GM19324 (cell line): Measurements from ENCODE around the gene PITRM1.
"Not testable (repeated sequence)": the region's sequence is repeated elsewhere in the genome, so short reads cannot be mapped to it uniquely, and the experiment has no call there.

Experiments used
- ATAC-seq: cut with Tn5 transposase; IDR thresholded peaks from one replicate; pipeline ENCODE4 v1.9.1; 2021; ENCODE audit warnings: mild to moderate bottlenecking, moderate library complexity; ENCODE audit not compliant: unreplicated experiment, low FRiP score

The PITRM1 gene, protein sequence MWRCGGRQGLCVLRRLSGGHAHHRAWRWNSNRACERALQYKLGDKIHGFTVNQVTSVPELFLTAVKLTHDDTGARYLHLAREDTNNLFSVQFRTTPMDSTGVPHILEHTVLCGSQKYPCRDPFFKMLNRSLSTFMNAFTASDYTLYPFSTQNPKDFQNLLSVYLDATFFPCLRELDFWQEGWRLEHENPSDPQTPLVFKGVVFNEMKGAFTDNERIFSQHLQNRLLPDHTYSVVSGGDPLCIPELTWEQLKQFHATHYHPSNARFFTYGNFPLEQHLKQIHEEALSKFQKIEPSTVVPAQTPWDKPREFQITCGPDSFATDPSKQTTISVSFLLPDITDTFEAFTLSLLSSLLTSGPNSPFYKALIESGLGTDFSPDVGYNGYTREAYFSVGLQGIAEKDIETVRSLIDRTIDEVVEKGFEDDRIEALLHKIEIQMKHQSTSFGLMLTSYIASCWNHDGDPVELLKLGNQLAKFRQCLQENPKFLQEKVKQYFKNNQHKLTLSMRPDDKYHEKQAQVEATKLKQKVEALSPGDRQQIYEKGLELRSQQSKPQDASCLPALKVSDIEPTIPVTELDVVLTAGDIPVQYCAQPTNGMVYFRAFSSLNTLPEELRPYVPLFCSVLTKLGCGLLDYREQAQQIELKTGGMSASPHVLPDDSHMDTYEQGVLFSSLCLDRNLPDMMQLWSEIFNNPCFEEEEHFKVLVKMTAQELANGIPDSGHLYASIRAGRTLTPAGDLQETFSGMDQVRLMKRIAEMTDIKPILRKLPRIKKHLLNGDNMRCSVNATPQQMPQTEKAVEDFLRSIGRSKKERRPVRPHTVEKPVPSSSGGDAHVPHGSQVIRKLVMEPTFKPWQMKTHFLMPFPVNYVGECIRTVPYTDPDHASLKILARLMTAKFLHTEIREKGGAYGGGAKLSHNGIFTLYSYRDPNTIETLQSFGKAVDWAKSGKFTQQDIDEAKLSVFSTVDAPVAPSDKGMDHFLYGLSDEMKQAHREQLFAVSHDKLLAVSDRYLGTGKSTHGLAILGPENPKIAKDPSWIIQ

DNA sequence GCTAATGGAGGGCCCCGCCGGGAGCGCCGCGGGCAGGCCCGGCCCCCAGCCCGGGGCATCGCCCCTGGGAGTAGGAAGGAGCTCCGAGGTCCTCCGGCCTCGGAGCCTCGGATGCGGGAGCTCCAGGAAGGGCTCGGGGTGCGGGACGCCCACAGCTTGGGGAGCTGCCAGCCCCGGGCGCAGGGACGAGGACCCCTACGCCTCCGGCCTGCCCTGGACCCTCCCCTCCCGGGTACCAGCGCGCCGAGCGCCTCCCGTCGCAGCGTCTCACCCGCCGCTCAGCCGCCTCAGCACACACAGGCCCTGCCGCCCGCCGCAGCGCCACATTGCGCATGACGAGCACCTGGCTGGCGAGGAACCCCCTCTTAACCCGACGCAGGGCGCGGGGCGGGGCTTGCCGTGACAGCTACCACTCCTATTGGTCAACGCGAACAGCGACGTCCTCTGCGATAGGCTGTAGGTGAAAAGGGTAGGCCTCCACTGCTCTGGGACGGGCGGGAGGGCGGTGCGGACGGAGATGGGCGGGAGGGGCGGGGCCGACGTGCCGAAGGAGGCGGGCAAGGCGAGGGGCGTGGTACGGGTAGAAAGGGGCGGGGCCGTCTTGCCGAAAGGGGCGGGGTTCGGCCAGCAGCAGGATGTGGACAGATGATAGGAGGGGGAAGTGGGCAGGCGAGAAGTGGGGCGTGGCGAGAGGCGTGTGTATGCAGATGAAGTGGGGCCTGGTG is at the start of gene PITRM1:
Gene PITRM1, minus strand, starts transcription at position 337 of the 725 bp plus-strand sequence. Its CDS starts 10 bp downstream, at position 327.
- peak; percentile 98 for ATAC-seq

- ATAC-seq = no peak
These were observed 49.5 kb upstream of the PITRM1 start for GRCh38 chr10:3222068-3222467.

DNA sequence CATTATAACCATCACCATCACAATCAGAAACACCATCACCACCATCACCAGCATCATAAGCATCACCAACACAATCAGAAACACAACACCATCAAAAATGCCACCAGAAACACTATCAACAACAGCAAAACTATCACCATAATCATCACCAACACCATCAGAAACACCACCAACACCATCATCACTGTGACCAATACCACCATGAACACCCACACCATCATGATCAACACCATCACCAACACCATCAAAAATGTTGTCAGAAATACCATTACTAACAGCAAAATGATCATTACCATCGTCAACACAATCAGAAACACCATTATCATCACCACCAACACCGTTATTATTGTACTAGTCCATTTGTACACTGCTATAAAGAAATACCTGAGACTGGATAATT is 49.0 kb upstream of the PITRM1 start:
- not testable (repeated sequence) for ATAC-seq

GRCh38 chr10:3220853-3221252 is 48.3 kb upstream of the PITRM1 start:
- no peak for ATAC-seq

- not testable (repeated sequence) for ATAC-seq
These were observed 46.5 kb upstream of the PITRM1 start for GRCh38 chr10:3219021-3219628.

DNA sequence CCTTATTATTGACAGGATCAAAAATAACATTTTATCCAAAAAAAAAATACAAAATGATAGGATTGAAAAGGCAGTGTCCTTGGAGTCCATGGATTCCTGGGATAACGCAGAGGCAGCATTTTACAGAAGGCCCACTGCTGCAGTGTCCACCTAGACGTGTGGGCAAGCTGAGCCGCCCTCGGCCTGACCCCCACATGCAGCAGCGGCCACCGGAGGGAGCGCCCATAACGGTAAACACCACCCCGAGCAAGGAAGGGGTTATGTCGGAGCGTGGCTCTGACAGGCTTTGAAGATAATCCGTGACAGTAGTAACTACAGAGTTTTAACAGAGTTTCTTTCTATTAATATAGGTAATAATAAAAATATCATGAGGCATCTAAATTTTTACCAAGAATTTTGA is 45.3 kb upstream of the PITRM1 start:
- ATAC-seq = no peak

DNA sequence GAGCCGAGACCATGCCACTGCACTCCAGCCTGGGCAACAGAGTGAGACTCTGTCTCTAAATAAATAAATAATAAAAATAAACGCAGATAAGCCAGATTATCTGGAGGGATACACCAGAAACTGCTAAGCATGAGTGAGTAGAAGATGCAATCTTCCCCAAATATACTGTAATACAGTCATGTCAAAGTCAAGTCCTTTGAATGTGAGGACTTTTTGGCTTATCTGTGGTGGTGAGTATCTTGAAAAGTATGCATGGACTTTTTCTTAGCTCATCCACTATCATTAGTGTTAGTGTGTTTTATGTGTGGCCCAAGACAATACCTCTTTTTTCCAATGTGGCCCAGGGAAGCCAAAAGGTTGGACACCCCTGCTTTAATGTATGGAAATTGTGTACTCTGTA is 44.7 kb upstream of the PITRM1 start:
- no peak for ATAC-seq

DNA sequence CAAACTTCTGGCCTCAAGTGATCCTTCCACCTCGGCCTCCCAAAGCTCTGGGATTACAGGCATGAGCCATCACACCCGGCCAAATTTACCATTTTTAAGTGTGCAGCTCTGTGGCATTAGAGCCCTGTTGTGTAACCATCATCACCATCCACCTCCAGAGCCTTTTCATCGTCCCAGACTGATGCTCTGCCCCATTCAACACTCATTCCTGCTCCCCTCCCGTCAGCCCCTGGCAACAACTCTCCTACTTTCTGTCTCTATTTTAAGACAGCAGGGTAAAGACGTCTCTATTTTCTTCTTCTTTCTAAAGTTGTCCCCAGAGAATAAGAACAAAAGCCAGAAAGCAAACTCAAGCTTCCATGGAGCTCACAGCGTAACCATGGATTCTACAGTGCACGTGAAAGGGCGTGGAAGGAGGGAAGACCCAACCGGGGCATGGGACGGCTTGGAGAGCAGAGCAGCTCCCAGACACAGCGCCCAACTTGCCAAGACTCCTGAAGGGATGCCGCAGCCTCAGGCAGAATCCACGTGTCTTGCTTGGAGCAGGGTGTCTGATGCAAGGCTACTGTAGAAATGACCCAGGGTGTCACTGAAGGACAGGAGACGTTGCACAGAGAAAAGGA is 42.7 kb upstream of the PITRM1 start:
- ATAC-seq = no peak

GRCh38 chr10:3213758-3214515 is 41.4 kb upstream of the PITRM1 start:
- no peak for ATAC-seq

- no peak for ATAC-seq
These were observed 40.6 kb upstream of the PITRM1 start for GRCh38 chr10:3213208-3213607.

DNA sequence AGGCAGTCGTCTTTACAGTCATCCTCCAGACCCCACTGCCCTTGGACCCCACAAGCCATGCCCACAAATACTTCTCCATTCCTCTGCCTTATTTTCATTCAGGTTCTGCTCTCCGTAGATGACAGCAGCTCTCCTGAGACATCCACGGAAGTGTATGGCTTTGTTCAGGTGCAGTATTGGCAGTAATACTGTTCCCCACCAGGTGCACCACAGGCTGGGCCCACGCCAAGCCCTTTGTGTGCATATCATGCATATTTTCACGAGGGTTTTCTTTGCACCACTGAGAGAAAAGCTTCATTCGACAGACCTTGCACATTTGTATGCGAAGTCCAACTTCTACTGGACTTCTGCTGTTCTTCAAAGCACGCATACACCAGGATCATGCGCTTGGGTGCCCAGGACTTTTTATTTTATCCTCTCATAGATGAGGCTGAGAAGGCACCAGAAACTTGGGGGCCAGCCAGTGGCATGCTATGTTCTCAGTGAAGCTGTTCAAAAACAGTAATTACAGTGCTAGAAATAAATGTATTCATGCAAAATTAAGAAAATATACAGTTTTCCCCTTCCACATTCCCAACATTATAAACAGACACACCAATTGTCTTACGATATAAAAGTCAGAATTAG is 37.8 kb upstream of the PITRM1 start:
- no peak for ATAC-seq

- no peak for ATAC-seq
These were observed 36.2 kb upstream of the PITRM1 start for GRCh38 chr10:3208481-3209406.

- no peak for ATAC-seq
These were observed 34.8 kb upstream of the PITRM1 start for GRCh38 chr10:3207351-3207750.

DNA sequence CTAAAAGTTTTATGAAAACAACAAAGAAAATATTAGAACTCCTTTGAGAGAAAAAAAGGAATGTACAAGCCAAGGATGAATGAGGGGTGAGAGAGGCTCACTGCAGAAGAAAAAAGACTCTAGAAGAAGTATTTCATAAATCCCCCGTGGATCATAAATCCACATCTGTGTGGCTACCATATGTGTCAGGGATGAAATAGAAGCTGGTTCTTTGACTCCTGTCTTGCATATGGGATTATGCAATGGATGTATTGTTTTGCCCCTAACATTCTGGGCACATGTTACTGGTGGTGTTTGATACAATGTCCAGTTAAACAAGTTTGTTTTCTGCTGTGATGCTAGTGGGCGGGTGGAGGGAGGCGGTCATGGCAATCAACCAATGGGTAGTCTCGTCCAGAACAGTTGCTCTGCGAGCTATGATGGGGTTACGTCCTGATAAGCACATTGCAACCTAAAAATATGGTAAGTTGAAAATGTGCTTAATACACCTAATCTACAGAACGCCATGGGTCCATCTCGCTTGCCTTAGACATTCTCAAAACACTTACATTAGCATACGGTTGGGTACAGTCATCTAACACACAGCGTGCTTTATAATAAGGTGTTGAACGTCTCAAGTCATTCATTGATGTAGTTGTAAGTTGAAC is 34.1 kb upstream of the PITRM1 start:
- ATAC-seq = no peak

GRCh38 chr10:3203972-3204371 is 31.4 kb upstream of the PITRM1 start:
- no peak for ATAC-seq

- no peak for ATAC-seq
These were observed 30.6 kb upstream of the PITRM1 start for GRCh38 chr10:3203016-3203811.
